SW 1271 (cell line): ENCODE results near the gene AUTS2.

ENCODE experiments used
- DNase-seq, 2 experiments: peaks; one replicate each; lab custom pipeline; 2025; lab: John Stamatoyannopoulos, UW

Gene AUTS2

DNA sequence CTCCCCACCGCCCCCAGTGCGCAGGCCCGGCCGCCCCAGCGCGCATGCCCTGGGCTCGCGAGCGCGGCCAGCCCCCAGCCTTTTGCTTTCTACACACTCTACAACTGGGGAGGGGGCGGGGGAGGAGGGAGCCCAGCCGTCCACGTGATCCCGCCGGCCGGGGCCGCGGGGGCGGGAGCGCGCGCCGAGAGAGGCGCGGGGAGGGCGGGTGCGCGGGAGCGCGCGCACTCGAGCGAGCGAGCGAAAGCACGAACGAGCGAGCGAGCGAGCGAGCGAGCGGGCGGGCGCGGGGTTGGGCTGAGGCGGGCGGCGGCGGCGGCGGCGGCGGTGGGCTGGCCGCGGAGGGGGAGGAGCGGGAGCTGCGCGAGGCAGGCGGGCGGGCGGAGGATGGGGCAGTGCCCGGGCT is at the start of gene AUTS2:
Gene AUTS2, plus strand, starts transcription at position 395 of the 406 bp plus-strand sequence. CDS start 1,179 bp downstream, outside the sequence.
- DNase-seq, result no peak

DNA sequence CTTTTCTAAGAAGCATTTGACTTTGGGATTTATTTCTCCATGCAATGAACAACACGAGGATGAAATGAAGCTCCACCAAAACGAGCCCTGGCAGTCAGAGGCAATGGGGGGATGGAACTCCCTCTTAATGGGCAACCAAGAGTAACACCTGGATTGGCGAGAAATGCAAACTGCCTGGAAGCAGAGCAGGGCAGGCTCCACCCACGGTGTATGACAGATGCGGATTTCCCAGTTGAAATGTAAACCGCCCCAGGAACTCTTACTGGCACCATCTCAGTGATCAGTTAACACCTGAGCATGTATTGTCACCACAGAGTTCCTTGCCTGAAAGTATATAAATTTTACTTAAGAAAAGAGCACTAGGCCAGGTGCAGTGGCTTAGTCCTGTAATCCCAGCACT is 47.3 kb upstream of the AUTS2 start:
- no peak for DNase-seq

DNA sequence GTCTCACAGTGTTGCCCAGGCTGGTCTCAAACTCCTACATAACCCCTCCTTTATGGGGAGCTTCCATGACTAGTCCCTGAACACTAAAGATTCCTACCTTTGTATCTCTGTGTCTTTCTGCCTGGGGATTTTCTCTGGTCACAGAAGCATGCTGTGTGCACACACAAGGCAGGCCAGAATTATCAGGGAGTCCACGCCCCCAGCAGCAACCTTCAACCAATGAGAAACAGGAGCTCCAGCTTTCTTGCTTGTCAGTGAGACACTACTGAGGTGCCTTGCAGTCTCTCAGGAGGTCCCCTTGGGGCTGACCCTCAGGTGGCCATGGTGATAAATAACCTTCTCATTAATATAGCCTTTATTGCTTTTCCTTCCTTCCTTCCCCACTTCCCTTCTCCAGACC is 45.1 kb upstream of the AUTS2 start:
- no peak for DNase-seq

DNA sequence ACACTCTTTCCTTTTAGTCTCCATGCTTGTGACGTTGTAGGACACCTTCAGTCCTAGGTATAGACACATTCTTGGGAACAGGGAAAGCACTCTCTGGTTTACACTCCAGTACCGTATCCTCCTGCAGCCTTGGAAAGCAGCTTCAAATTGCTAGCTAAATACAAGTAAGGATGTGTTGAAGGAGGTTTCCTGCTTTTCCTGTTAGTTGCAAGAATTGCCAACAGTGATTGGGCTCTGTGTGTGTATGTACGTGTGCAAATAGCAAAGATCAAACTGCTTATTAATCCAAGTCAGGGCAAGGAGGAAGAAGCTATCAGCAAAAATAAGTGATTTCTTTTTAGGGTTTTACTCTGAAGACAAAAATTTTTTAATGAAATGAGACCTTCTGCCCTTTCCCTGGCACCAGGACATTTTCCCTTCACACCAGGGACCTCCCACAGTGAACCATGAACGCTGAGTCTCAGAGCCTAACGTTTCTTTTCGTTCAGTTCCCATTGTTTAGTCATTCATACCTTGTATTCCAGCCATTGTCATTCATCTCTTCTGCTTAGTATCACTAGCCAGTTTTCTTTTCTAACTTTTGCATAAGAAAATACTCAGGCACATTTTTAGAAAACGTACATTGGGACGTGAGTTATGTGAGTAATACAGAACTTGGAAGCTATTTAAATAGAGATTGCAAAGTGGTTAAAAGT is 36.9 kb upstream of the AUTS2 start:
- DNase-seq, result no peak

DNA sequence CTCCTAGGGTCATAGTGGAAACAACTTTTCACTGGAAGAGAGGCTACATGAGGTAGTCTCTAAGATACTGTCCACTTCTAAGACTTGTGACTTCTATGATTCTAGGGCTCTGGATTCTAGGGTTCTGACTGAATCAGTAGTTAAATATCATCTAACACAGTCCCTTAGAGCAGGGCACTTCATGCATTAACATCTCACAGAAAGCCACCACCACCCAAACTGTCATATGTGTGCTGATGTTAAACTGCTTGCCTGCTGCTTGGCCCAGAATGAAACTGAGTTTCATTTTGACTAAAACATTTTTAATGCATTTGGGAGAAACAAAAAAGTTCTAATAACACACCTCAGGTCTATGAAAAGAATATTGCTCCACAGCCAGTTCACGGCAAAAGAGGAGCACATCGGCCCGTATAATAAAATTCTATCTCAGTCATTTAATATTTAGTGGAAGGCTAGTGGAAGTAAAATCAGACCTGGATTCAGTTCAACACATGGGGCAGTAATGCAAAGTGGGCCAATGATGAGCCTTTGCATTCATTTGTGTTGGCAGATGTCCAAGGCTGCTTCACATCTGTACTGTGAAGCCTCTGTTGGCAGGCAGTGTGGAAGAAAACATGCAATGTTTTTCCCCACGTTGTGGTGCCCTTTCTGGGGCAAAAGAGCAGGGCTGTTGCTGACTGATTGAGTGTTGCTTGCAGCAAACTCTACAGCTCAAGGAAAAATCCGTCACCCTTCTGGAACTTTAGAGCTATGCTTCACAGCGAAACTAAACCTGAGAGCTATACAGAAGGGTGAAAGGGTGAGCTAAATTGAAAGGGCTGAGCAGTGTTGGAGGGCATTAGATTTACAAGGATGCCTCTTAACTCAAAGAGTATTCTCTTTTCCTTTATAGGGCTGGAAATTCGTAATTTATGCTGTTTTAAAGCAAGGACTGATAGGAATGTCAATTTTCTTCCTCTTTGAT is 33.5 kb upstream of the AUTS2 start:
- no peak for DNase-seq

DNA sequence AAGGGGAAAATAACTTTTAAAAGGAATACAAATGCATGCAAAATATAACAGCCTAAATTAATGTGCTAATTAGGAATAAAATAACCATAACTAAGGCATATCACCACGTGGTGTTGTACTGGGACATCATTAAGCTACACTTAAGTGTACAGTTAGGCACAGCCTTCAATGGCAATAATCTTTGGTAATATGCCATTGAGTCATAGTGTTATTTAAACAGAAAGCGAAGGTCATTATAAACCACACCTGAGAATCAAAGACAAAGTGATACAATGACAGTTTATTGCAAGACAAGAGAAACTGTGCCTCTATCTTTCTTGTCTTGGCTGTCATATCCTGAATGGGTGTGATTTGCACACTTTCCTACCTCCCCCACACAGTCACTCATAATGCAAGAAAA is 30.5 kb upstream of the AUTS2 start:
- no peak for DNase-seq

DNA sequence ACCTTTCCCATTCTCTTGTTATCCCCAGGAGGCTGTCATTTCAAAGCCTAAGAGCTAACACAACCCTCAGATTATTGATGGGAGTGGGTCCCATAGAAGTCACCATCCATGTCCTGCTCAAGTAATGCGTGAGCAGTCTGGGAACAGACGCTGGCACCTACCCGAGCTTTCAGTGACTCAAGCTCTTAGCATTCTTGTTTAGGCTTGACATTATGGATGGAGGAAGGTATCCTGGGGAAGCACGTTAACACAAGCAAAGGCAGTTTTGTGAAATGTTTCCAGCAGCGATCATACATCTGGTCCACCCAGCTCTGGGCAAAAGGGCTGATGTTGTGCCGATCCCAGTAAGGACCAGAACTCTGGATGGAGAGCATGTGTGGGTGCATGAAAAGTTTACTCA is 30.0 kb upstream of the AUTS2 start:
- DNase-seq, result no peak

DNA sequence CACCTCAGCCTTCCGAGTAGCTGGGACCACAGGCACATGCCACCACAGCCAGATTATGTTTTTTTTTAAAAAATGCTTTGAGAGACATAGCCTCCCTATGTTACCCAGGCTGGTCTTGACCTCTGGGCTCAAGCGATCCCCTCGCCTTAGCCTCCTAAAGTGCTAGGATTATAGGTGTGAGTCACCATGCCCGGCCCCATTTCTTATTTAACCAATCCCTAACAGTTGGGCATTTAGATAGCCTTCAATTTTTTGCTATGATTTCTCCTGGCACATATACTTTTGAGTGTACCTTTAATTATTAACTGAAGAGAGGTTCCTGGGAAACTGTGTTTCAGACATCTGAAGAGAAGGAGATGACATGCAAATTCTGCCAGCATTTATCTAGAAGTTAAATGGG is 22.6 kb upstream of the AUTS2 start:
- no peak for DNase-seq

DNA sequence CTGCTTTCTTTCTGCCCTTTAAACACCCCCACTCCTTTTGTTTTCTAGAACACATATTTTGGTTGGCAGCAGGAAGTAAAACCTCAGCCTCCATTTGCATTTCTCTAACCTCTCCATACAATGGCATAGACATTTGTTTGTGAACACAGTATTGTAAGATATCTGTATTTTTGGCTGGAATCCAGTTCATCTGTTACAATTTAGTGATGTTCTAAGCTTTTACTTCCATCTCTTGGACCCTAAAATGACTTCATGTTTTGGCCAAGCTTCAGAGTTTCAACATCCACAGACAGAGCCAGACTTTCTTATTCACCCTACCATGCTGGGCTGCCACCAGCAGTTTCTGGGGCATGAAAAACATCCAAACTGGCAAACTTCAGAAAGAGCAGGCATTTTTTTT is 21.1 kb upstream of the AUTS2 start:
- DNase-seq, result no peak

DNA sequence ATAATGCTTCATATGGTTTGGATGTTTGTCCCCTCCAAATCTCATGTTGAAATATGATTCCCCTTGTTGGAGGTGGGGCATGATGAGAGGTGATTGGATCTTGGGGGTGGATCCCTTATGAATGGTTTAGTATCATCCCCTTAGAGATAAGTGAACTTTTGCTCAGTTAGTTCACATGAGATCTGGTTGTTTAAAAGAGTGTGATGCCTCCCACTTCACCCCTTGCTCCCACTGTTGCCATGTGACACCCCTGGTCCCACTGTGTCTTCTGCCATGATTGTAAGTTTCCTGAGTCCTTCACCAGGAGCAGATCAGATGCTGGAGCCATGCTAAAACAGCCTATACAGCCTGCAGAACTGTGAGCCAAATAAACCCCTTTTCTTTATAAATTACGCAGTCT is 13.1 kb upstream of the AUTS2 start:
- no peak for DNase-seq

DNA sequence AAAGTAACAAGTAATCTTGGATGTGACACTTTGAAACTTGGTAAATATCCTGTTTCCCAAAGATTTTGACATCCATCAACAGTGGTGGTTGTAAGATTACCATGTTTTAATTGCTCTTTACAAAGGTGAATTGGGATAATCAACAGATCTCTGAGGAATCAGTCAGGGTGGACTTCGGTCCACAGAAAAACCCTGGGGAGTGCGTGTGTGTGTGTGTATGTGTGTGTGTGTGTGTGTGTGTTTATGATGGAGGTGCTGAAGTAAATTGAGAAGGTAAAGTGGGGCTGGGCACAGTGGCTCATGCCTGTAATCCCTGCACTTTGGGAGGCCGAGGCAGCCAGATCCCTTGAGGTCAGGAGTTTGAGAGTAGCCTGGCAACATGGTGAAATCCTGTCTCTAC is 12.0 kb upstream of the AUTS2 start:
- DNase-seq, result no peak

DNA sequence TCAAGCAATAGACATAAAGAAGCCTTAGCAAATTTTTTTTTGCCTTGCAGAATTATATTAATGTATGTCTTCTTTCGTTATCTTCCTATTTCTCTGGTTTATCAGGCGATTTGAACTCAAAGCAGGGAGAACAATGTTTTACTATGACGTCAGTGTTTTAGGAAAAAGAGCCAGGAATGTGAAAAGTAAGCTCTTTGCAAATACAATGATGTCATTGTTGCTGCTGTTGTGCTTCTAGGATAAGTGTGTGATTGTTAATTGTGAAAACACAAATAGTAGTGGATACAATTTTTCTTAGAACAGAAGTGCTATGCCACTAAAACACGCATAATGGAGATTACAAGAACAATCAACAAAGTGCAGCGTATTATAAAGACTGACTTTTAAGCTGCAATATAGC is 9.5 kb upstream of the AUTS2 start:
- no peak for DNase-seq

DNA sequence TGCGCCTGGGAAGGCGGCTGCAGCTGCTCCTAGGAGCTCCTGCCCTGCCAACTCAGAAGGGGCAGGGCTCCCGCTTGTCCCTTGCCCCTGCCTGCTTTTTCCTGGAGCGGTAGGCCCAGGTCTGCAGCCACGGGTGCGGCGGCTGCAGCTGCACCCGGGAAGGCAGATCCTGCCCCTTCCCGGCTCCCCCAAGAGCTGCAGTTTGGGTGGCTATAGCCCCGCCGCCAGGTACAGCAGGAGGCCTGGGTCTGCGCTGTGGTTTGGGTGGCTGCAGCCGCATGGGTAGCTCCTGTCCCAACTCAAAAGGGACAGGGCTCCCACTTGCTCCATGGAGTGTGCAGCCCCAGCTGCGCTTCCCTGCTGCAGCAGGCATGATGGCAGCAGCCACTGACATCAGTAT is 6.5 kb upstream of the AUTS2 start:
- no peak for DNase-seq

DNA sequence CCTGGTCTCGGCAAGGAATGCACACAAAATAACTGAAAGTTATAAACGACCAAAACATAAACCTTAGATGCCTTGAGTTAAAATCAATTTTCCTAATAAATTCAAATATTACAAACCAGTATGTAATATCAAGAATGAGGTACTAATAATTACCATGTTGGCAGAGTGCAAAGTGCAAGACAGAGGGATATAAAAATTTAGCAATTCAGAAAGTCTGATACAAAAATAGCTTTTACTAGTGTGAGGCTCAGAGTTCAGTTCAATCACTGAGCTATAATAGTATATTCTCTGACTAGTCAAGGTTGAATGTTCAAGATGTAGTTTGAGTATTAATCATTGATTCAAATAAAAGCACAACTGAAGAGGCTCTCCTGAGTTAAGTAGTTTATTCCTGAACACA is 4.8 kb upstream of the AUTS2 start:
- DNase-seq, result no peak

DNA sequence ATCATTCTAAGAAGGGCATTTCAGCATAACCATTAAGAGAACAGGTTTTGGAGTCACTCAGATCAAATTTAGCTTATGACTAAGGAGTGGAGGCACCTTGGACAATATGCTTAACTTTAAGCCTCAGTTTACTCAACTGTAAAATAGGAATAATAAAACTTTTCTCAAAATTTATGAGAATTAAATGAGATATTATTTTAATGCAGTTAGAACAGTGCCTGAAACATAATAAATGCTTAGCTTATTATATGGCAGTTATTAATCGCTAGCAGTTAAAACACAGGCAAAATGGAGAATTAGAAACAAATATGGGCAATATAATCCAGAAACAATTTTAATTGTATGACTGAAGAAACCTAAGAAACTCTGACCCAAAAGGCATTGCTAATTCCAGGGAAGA is 2.9 kb upstream of the AUTS2 start:
- DNase-seq, result no peak

DNA sequence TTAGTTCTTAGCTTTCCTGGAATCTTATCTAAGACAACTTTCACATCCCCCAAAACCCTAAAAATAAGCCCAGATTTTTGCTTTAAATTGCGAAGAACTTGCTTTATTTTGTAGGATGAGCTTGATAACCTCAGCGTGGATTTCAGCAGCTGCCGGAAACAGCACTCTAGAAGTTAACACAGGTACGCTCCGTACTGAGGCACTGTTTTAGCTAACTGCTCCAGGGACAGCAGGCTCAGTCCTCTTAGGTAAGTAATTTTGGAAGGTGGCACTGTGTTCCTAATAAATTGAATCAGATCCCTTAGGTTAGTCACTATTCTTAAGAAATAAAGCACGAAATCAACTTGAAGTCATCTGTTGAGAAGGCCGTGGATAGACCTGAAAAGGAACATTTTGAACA is 2.2 kb upstream of the AUTS2 start:
- DNase-seq, result no peak

DNA sequence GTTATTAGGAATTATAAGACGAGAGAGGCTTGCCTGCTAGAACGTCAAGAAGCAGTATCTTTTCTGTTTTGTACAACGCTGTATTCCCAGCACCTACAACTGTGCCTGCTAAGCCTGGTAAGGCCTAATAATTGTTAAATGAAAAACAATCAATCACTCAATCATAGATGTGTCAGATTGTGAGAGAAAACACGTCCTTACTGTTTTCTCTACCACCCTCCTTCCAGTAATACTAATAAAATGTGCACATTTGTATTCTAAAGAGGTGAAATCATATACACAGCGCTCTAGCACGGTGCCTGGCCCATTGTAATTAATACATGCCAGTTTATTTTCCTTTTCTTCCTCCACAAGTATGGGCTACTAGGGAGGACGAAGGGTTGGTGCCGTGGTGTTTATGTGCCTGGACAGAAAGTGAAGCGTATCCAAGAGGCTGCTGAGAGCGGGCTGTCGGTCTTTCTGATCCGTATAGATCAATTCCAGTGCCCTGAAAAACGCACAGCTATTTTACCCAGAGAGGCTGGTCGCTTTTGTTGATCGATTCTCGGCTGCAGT is 1.5 kb upstream of the AUTS2 start:
- no peak for DNase-seq

DNA sequence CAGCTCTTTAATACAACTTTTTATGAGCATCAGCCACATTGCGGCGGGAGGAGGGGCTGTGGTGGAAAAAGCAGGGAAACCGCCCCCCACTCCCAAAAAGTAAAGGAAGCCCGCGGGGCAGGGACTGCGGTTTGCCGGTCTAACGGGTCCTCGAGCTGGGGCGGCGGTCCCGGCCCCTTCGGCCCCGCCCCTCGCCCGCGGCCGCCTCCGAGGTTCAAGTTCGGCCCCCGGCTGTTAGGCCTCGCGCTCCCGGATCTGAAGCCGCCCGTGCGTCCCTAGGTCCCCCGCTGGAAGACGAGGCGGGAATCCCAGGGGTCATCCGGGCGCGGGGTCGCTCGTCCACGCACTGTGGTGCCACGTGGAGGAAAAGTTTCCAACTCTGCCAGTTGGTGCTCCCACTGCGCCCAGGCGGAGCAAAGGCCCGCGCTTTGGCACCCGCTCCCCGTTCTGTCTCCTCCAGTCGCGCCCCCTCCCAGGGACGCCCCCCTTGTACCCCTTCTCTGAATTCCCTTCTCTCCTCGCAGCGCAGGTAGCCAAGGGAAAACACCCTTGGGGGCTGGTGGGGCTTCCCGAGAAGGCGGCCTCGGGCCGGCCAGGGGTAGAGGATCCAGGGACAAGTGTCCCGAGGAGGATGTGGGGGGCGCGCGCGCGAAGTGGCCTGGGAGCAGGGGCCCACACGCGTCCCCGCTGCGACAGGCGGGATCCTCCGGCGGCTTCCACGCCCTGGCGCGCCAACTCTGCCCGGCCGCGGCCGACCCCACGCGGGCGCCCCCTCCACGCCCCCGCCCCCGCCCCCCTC is 798 bp upstream of the AUTS2 start:
- DNase-seq, result no peak

DNA sequence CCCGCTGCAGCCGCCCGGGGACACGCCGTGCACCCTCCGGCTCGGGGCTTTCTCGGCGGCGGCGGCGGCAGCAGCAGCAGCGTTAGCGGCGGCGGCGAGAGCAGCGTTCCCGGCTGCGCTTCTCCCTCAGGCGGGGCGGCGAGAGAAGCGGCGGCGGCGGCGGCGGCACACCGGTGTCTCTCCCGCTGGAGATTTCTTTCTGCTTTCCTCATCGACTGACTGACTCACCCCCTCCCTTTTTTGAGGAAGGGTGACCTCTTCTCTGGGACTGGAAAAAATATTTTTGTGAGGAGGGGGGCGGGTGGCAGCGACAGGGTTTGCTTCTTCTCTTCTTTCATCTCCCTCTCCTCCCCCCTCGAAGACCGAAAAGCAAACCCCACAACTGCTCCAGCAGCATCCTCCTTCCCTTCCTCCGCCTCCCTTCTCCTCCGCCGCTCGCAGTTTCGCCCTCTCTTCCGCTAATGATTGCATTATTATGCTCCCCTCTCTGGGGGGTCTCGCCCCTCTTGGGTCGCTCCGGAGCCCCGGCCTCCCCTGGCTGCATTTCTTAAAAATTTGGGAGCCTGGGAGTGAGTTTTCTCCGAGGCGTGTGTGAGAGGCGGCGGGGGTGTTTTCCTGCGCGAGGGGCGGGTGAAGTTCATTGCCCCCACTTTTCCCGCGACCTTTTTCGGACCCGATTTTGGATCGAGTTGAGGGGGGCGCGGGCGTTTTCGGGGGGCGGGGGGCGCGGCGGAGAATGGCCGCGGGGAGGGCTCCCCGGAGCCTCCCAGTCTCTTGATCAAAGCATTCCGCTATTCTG is 411 bp downstream of the AUTS2 start:
- DNase-seq, result no peak

DNA sequence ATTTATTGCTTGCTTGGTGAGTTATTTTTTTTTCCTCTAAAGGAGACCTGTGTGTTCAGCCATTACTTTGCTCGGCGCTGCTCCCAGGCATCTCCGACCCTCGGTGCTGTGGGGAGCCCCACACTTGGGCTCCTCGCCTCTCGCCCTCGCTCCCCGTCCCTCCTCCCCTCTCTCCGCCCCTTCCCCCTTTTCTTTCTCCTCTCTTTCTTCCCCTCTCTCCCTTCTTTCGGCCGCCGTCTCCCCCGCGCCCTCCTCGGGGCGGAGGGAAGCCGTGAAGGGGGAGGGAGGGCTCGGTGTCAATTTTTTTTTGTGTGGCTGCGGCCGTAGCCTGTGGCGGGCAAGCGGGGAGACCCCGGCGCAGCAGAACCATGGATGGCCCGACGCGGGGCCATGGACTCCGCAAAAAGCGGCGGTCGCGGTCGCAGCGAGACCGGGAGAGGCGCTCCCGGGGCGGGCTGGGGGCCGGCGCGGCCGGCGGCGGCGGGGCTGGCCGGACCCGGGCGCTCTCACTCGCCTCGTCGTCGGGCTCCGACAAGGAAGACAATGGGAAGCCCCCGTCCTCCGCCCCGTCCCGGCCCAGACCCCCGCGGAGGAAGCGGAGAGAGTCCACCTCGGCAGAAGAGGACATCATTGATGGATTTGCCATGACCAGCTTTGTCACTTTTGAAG is 1.1 kb downstream of the AUTS2 start:
- no peak for DNase-seq
